OCI-LY7 (cell line): ENCODE results near the gene GABRG2.

Experiments used
- CTCF ChIP-seq: fragments of 200-600 bp; sonication (generic); conservative IDR thresholded peaks from 2 replicates; pipeline ENCODE4 v1.5.1; 2014; ENCODE audit warnings: mild to moderate bottlenecking, antibody characterized with exemption, low read length, moderate library complexity, mixed read lengths
- EZH2phosphoT487 ChIP-seq: fragments of 200-600 bp; sonication (generic); IDR thresholded peaks from 2 replicates; pipeline ENCODE4 v1.6.1; 2018; ENCODE audit warnings: low read depth, borderline replicate concordance, mild to moderate bottlenecking, mixed run types, antibody characterized with exemption, low read length, moderate library complexity, mixed read lengths

GRCh38 chr5:162128117-162128516 lies 60.5 kb downstream of the GABRG2 start:
- no peak for TF ChIP-seq CTCF
- TF ChIP-seq EZH2phosphoT487, result no peak
